Stomach (tissue), 4 donors: ENCODE measurements around the gene SMAD6.

Source experiments
- POLR2AphosphoS5 ChIP-seq, 3 donors: sonication (generic); formaldehyde crosslinking; IDR thresholded peaks; one replicate each; pipeline ENCODE4 v1.6.1; 2016; ENCODE audit warnings: antibody characterized with exemption in 3 of 3
- TF ChIP-seq, protein P1 (sequence below), 7 experiments: fragments of 450-650 bp in 4 of 7; fragments of 200-600 bp in 3 of 7; sonication (generic) in 3 of 7; IDR thresholded peaks; one replicate each; pipeline ENCODE4 v1.5.1; 2016 to 2019; ENCODE audit warnings: antibody characterized with exemption in 7 of 7, control low read depth in 2 of 7, mild to moderate bottlenecking in 1 of 7

DNA sequence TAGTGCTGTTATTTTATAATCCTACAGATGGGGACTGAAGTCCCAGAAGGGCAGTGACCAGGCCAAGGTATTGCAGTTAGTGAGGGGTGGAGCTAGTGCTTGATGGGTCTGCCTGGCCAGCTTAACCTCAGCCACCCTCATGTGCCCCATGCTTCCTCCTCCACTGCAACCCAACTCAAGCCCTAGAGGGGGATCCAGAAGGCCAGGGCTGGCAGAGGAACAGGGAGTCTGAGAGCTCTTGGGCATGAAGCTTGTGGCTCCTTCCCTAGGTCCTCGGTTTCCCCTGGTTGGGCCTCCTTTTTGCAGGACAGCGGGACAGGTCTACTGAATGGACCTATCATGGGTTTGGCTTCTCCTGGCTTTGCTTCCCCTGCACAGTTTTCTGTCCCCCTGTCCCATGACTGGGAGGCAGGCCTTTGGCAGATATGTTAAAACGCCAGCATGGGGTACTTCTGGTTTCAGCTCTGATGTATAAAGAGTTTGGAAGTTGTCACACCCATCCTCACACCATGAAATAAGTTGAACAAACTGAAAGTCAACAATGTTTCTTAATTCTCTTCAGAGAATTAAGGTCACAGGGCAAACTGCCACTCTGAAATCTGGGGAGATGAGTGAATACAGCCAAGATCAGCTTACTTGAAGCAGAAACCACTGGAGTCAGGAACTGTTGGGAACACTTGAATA lies 103.3 kb downstream of the SMAD6 start:
- TF ChIP-seq, protein P1, sequence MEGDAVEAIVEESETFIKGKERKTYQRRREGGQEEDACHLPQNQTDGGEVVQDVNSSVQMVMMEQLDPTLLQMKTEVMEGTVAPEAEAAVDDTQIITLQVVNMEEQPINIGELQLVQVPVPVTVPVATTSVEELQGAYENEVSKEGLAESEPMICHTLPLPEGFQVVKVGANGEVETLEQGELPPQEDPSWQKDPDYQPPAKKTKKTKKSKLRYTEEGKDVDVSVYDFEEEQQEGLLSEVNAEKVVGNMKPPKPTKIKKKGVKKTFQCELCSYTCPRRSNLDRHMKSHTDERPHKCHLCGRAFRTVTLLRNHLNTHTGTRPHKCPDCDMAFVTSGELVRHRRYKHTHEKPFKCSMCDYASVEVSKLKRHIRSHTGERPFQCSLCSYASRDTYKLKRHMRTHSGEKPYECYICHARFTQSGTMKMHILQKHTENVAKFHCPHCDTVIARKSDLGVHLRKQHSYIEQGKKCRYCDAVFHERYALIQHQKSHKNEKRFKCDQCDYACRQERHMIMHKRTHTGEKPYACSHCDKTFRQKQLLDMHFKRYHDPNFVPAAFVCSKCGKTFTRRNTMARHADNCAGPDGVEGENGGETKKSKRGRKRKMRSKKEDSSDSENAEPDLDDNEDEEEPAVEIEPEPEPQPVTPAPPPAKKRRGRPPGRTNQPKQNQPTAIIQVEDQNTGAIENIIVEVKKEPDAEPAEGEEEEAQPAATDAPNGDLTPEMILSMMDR (IDR thresholded peaks at IDR 0.05): no peak
- no peak for TF ChIP-seq POLR2AphosphoS5 (IDR thresholded peaks at IDR 0.05)
